ENCODE results near the gene PCDHGA1.
"Not testable (repeated sequence)": the region's sequence is repeated elsewhere in the genome, so short reads cannot be mapped to it uniquely, and the experiment has no call there.

The PCDHGA1 gene

GRCh38 chr5:141373673-141374317 lies 43.5 kb downstream of the PCDHGA1 start, which contains the start of gene PCDHGA6:
Gene PCDHGA6, plus strand, starts transcription at chr5:141373891. Its CDS starts 193 bp downstream, at chr5:141374084.
- no peak for DNase-seq (ENCODE audit: low read depth)
- peak within 1 kb of the TSS; percentile 49 for H3K4me3 ChIP-seq (ENCODE audit: low read depth, low read length)

GRCh38 chr5:141374627-141375026 lies 44.3 kb downstream of the PCDHGA1 start:
- H3K4me3 ChIP-seq (ENCODE audit: low read depth, low read length), result no peak overlapping the region
- DNase-seq (ENCODE audit: low read depth), result no peak

GRCh38 chr5:141375444-141376155 lies 45.3 kb downstream of the PCDHGA1 start:
- not testable (repeated sequence) for H3K4me3 ChIP-seq (ENCODE audit: low read depth, low read length); DNase-seq (ENCODE audit: low read depth)

- H3K4me3 ChIP-seq (ENCODE audit: low read depth, low read length), result peak within 1 kb of the TSS; percentile 61
- no peak for DNase-seq (ENCODE audit: low read depth)
Observed at GRCh38 chr5:141382469-141383294, 52.4 kb downstream of the PCDHGA1 start, which contains the start of gene PCDHGA7. Gene PCDHGA7, plus strand, starts transcription at chr5:141382742. Its CDS starts 158 bp downstream, at chr5:141382900.

- peak overlapping the region; percentile 61 for H3K4me3 ChIP-seq (ENCODE audit: low read depth, low read length)
- no peak for DNase-seq (ENCODE audit: low read depth)
Observed at GRCh38 chr5:141383345-141383744, 53.0 kb downstream of the PCDHGA1 start.

- DNase-seq (ENCODE audit: low read depth), result no peak
Observed at GRCh38 chr5:141384471-141385267, 54.4 kb downstream of the PCDHGA1 start.

GRCh38 chr5:141387557-141388311 lies 57.4 kb downstream of the PCDHGA1 start, which contains the start of gene PCDHGB4:
Gene PCDHGB4, plus strand, starts transcription at chr5:141387698. Its CDS starts 187 bp downstream, at chr5:141387885.
- peak within 1 kb of the TSS; percentile 39 for H3K4me3 ChIP-seq (ENCODE audit: low read depth, low read length)
- not testable (repeated sequence) for DNase-seq (ENCODE audit: low read depth)

More at GRCh38 chr5:141384471-141385267, 54.4 kb downstream of the PCDHGA1 start:
- no peak overlapping the region for H3K4me3 ChIP-seq (ENCODE audit: low read depth, low read length)

GRCh38 chr5:141388661-141389060 lies 58.3 kb downstream of the PCDHGA1 start:
- H3K4me3 ChIP-seq (ENCODE audit: low read depth, low read length), result no peak overlapping the region
- DNase-seq (ENCODE audit: low read depth), result no peak

- no peak overlapping the region for H3K4me3 ChIP-seq (ENCODE audit: low read depth, low read length)
- no peak for DNase-seq (ENCODE audit: low read depth)
Observed at GRCh38 chr5:141389153-141390042, 59.1 kb downstream of the PCDHGA1 start.

GRCh38 chr5:141392429-141393198 lies 62.3 kb downstream of the PCDHGA1 start, which contains the start of gene PCDHGA8:
Gene PCDHGA8, plus strand, starts transcription at chr5:141392633. Its CDS starts 181 bp downstream, at chr5:141392814.
- no peak within 1 kb of the TSS for H3K4me3 ChIP-seq (ENCODE audit: low read depth, low read length)
- no peak for DNase-seq (ENCODE audit: low read depth)

GRCh38 chr5:141393267-141393666 lies 63.0 kb downstream of the PCDHGA1 start:
- DNase-seq (ENCODE audit: low read depth), result no peak
- H3K4me3 ChIP-seq (ENCODE audit: low read depth, low read length), result no peak overlapping the region

GRCh38 chr5:141394401-141395187 lies 64.3 kb downstream of the PCDHGA1 start:
- not testable (repeated sequence) for H3K4me3 ChIP-seq (ENCODE audit: low read depth, low read length); DNase-seq (ENCODE audit: low read depth)

- DNase-seq (ENCODE audit: low read depth), result peak; percentile 13
- H3K4me3 ChIP-seq (ENCODE audit: low read depth, low read length), result peak within 1 kb of the TSS; percentile 41
Observed at GRCh38 chr5:141397756-141398551, 67.6 kb downstream of the PCDHGA1 start, which contains the start of gene PCDHGB5. Gene PCDHGB5, plus strand, starts transcription at chr5:141397947. Its CDS starts 181 bp downstream, at chr5:141398128.

GRCh38 chr5:141398608-141399007 lies 68.3 kb downstream of the PCDHGA1 start:
- DNase-seq (ENCODE audit: low read depth), result no peak
- peak overlapping the region; percentile 21 for H3K4me3 ChIP-seq (ENCODE audit: low read depth, low read length)

Measured in skeletal muscle cell (primary cell).